ENCODE data around the gene EPS8.

The EPS8 gene

GRCh38 chr12:15632708-15633107, 156.5 kb downstream of the EPS8 start:
- H3K79me2 ChIP-seq (ENCODE audit: insufficient read depth, low read length), result no peaks in the 10 kb centered on the region
- no peak overlapping the region for H2AFZ ChIP-seq (ENCODE audit: low read depth, low read length)
- no peaks in the 10 kb centered on the region for H3K9me3 ChIP-seq (ENCODE audit: insufficient read depth, low read length, severe bottlenecking)
- no peak overlapping the region for H3K4me2 ChIP-seq (ENCODE audit: insufficient read depth, low read length)
- peaks cover 4% of the 10 kb centered on the region for H3K27me3 ChIP-seq (ENCODE audit: insufficient read depth, low read length, poor library complexity)
- DNase-seq (no peak), ATAC-seq (ENCODE audit: insufficient read depth, low read depth) (no peak)
- H4K20me1 ChIP-seq (ENCODE audit: insufficient read depth, low read length), result no peaks in the 10 kb centered on the region
- H3K27ac ChIP-seq (ENCODE audit: low read length), result no peak overlapping the region
- TF ChIP-seq CTCF (IDR thresholded peaks at IDR 0.05; ENCODE audit: borderline replicate concordance, extremely low read depth, low read length, poor library complexity, severe bottlenecking) (no peak), EZH2 (IDR thresholded peaks at IDR 0.05; ENCODE audit: borderline replicate concordance, low read depth, low read length, severe bottlenecking) (no peak)
- H3K4me3 ChIP-seq (ENCODE audit: low read depth in 1 of 2, low read length in 2 of 2), result no peak overlapping the region
- no peak overlapping the region for H3K9ac ChIP-seq (ENCODE audit: low read depth, low read length)
- H3K4me1 ChIP-seq (ENCODE audit: insufficient read depth, low read length), result no peaks in the 10 kb centered on the region
- no peaks in the 10 kb centered on the region for H3K36me3 ChIP-seq (ENCODE audit: insufficient read depth, low read length)

- Histone ChIP-seq H3K4me3 (ENCODE audit: low read depth in 1 of 2, low read length in 2 of 2) (no peak overlapping the region), H3K27ac (ENCODE audit: low read length) (no peak overlapping the region)
Observed at GRCh38 chr12:15631007-15631715, 158.0 kb downstream of the EPS8 start.

GRCh38 chr12:15629761-15630160, 159.4 kb downstream of the EPS8 start:
- Histone ChIP-seq H3K4me2 (ENCODE audit: insufficient read depth, low read length) (no peak overlapping the region), H3K27me3 (ENCODE audit: insufficient read depth, low read length, poor library complexity) (peaks cover 4% of the 10 kb centered on the region), H2AFZ (ENCODE audit: low read depth, low read length) (no peak overlapping the region), H4K20me1 (ENCODE audit: insufficient read depth, low read length) (no peaks in the 10 kb centered on the region), H3K9ac (ENCODE audit: low read depth, low read length) (no peak overlapping the region), H3K79me2 (ENCODE audit: insufficient read depth, low read length) (no peaks in the 10 kb centered on the region), H3K27ac (ENCODE audit: low read length) (no peak overlapping the region), H3K4me1 (ENCODE audit: insufficient read depth, low read length) (no peaks in the 10 kb centered on the region), H3K9me3 (ENCODE audit: insufficient read depth, low read length, severe bottlenecking) (no peaks in the 10 kb centered on the region), H3K36me3 (ENCODE audit: insufficient read depth, low read length) (no peaks in the 10 kb centered on the region), H3K4me3 (ENCODE audit: low read depth in 1 of 2, low read length in 2 of 2) (no peak overlapping the region)
- no peak for ATAC-seq (ENCODE audit: insufficient read depth, low read depth)
- TF ChIP-seq EZH2 (IDR thresholded peaks at IDR 0.05; ENCODE audit: borderline replicate concordance, low read depth, low read length, severe bottlenecking) (no peak), CTCF (IDR thresholded peaks at IDR 0.05; ENCODE audit: borderline replicate concordance, extremely low read depth, low read length, poor library complexity, severe bottlenecking) (no peak)
- DNase-seq, result no peak

More at GRCh38 chr12:15631007-15631715, 158.0 kb downstream of the EPS8 start:
- TF ChIP-seq EZH2 (IDR thresholded peaks at IDR 0.05; ENCODE audit: borderline replicate concordance, low read depth, low read length, severe bottlenecking), result no peak
- TF ChIP-seq CTCF (IDR thresholded peaks at IDR 0.05; ENCODE audit: borderline replicate concordance, extremely low read depth, low read length, poor library complexity, severe bottlenecking), result no peak
- Histone ChIP-seq H2AFZ (ENCODE audit: low read depth, low read length) (no peak overlapping the region), H3K36me3 (ENCODE audit: insufficient read depth, low read length) (no peaks in the 10 kb centered on the region), H3K4me2 (ENCODE audit: insufficient read depth, low read length) (no peak overlapping the region), H3K79me2 (ENCODE audit: insufficient read depth, low read length) (no peaks in the 10 kb centered on the region), H3K4me1 (ENCODE audit: insufficient read depth, low read length) (no peaks in the 10 kb centered on the region), H3K9ac (ENCODE audit: low read depth, low read length) (no peak overlapping the region), H3K27me3 (ENCODE audit: insufficient read depth, low read length, poor library complexity) (peaks cover 4% of the 10 kb centered on the region), H3K9me3 (ENCODE audit: insufficient read depth, low read length, severe bottlenecking) (no peaks in the 10 kb centered on the region), H4K20me1 (ENCODE audit: insufficient read depth, low read length) (no peaks in the 10 kb centered on the region)
- DNase-seq, result no peak
- no peak for ATAC-seq (ENCODE audit: insufficient read depth, low read depth)

Measured in DND-41 (cell line).